HG03442 (cell line): ENCODE data around the gene CABP4.

Source experiments
- ATAC-seq: cut with Tn5 transposase; IDR thresholded peaks from one replicate; pipeline ENCODE4 v1.9.1; 2021; ENCODE audit warnings: mild to moderate bottlenecking, moderate library complexity; ENCODE audit not compliant: unreplicated experiment

CABP4 gene

GRCh38 chr11:67507242-67507863 lies 52.2 kb downstream of the CABP4 start:
- no peak for ATAC-seq

DNA sequence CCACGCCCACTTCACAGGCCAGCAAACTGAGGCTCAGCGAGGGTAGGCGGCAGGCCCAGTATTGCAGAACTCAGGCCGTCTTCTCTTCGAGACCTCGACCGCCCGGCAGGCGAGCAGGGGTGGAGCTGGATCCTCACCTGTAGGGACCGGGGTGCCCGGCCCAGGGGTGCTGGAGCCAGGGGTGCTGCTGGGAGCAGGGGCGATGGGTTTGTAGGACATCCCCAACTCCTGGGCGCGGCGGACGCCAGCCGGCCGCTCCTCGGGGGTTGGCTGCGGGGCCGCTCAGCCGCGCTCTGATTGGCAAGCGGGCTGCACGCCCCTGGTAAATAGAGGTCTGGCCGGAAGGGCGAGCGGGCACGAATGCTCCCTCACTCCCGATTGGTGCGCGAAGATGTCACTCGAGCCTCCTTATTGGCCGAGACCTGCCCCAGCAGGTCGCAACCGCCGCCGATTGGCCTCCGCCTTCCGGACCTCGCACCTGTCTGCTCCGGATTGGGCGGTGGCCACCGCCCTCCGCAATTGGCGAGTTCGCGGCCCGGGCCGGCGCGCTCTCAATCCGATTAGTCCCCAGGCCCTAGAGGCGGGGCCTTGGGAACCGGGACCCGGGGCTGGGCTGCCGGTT lies 52.8 kb downstream of the CABP4 start, which contains the start of gene CDK2AP2:
Gene CDK2AP2 (minus strand): TSS at position 299 of the 622 bp plus-strand sequence. CDS start 80 bp downstream, at position 219.
- ATAC-seq, result peak; percentile 63

DNA sequence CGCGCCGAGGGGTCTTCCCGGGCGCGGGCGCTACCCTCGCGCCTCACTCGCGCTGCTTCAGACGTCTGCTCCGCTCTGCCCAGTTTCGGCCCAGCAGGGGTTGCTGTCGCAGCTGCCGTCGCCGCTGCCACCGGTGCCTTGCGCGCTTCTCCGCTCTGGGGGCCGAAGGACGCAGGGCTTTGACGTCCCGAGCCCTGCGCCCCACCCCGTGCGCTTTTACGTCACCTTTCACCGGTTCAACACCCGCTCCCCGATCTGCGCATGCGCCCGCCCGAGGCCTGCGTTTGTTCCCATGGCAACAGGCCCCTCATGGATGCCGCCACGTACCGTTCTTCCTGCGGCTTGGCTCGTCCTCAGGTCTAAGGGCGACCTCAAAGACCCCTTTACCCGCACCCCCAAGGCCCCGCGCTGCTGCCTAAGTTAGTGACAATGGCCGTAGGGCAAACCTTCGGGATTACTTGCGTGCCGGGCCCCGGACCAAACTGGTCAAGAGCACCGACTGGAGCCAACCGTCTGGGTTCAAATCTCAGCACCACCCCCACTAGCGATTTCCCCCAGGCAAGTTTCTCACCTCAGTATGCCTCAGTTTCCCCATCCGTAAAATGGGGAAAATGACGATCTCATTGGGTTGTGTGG lies 53.5 kb downstream of the CABP4 start:
- ATAC-seq, result peak; percentile 37

- no peak for ATAC-seq
Measured at GRCh38 chr11:67510023-67510345, 54.8 kb downstream of the CABP4 start.
